K562 (cell line): Measurements from ENCODE around the gene FOXN3.

Source experiments
- CHCHD3 ChIP-seq: fragments of 250-450 bp; sonication (Bioruptor Pico); IDR thresholded peaks from 2 replicates; pipeline ENCODE4 v2.1.2; 2022; ENCODE audit warnings: mild to moderate bottlenecking
- EP300 ChIP-seq: IDR thresholded peaks from 2 replicates; pipeline ENCODE4 v1.6.1; 2012; ENCODE audit warnings: low read length, improper control_type of control experiment
- EZH2 ChIP-seq: IDR thresholded peaks from 2 replicates; pipeline ENCODE4 v1.6.1; 2012; ENCODE audit warnings: low read depth, mild to moderate bottlenecking, inconsistent platforms, low read length, borderline replicate concordance
- HDAC6 ChIP-seq: IDR thresholded peaks from 2 replicates; pipeline ENCODE4 v1.6.1; 2012; ENCODE audit warnings: low read depth, mild to moderate bottlenecking, control low read depth, inconsistent platforms, low read length, moderate library complexity
- JUND ChIP-seq, 2 experiments: IDR thresholded peaks; 2 replicates in 1 of 2; 3 replicates in 1 of 2; pipeline ENCODE4 v1.6.1; 2011; ENCODE audit warnings: borderline replicate concordance in 2 of 2, low read depth in 2 of 2, low read length in 2 of 2, improper control_type of control experiment in 1 of 2, missing biosample characterization in 1 of 2, missing genetic modification characterization in 1 of 2, missing genetic modification reagents in 1 of 2
- SIN3A ChIP-seq, 2 experiments: fragments of 150-350 bp in 1 of 2; IDR thresholded peaks; 2 replicates each; pipeline ENCODE4 v1.6.1; 2011 to 2016; ENCODE audit warnings: borderline replicate concordance in 2 of 2, low read depth in 2 of 2, low read length in 2 of 2, mild to moderate bottlenecking in 2 of 2, moderate library complexity in 2 of 2; ENCODE audit not compliant: control insufficient read depth in 1 of 2
- STAG1 ChIP-seq: sonication (generic); formaldehyde crosslinking; IDR thresholded peaks from 2 replicates; pipeline ENCODE4 v1.5.0; 2020; ENCODE audit warnings: missing genetic modification reagents, borderline replicate concordance
- ZFP36 ChIP-seq: fragments of 150-350 bp; IDR thresholded peaks from 2 replicates; pipeline ENCODE4 v1.6.1; 2018; ENCODE audit warnings: low read length, low read depth; ENCODE audit not compliant: partially characterized antibody
- ZNF431 ChIP-seq: sonication (generic); formaldehyde crosslinking; IDR thresholded peaks from 2 replicates; pipeline ENCODE4 v1.8.0; 2022; ENCODE audit warnings: mild to moderate bottlenecking, missing genetic modification reagents
- TF ChIP-seq, protein P1 (sequence below): fragments of 250-450 bp; sonication (Bioruptor Pico); IDR thresholded peaks from 2 replicates; pipeline ENCODE4 v1.5.0; 2020; ENCODE audit warnings: mild to moderate bottlenecking, borderline replicate concordance
- TF ChIP-seq, protein P2 (sequence below), 2 experiments: fragments of 450-650 bp in 1 of 2; sonication (generic) in 1 of 2; formaldehyde crosslinking in 1 of 2; IDR thresholded peaks in 1 of 2; conservative IDR thresholded peaks in 1 of 2; 2 replicates each; pipeline versions ENCODE4 v1.6.1 to v1.8.1; 2016 to 2023; ENCODE audit warnings: mild to moderate bottlenecking in 2 of 2, moderate library complexity in 2 of 2, inconsistent platforms in 1 of 2, missing genetic modification reagents in 1 of 2
- TF ChIP-seq, protein P3 (sequence below), 3 experiments: IDR thresholded peaks in 2 of 3; conservative IDR thresholded peaks in 1 of 3; 2 replicates each; pipeline ENCODE4 v1.5.1; 2011 to 2012; ENCODE audit warnings: low read length in 3 of 3, mild to moderate bottlenecking in 3 of 3, control low read depth in 2 of 3, improper control_type of control experiment in 1 of 3, inconsistent platforms in 1 of 3, low read depth in 1 of 3, mixed read lengths in 1 of 3, moderate library complexity in 1 of 3; ENCODE audit not compliant: insufficient read depth in 2 of 3
- TF ChIP-seq, protein P4 (sequence below): fragments of 450-650 bp; formaldehyde crosslinking; IDR thresholded peaks from 2 replicates; pipeline ENCODE4 v1.4.0; 2020; ENCODE audit warnings: mild to moderate bottlenecking, moderate library complexity

DNA sequence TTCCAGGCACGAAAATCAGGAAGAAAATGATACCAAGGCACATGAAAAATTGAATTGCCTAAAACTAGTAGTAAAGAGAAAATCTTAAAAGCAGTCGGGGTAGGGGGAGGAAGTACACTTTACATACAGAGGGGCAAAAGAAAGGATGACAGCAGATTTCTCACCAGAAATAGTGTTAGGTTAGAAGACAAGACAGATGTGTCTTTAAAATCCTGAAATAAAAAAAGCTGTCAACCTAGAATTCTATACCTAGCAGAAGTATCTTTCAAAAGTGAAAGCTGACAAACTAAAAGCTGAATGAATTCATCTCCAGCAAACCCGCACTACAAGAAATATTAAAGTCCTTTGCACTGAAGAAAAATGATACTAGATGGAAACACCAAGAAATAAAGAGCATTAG, 280.4 kb downstream of the FOXN3 start:
- TF ChIP-seq STAG1 (CRISPR knock-in tag) (no peak), EZH2 (no peak), EP300 (no peak), ZFP36 (no peak), SIN3A (IDR thresholded peaks at IDR 0.05; ENCODE audit: borderline replicate concordance in 2 of 2, control insufficient read depth in 1 of 2, low read depth in 2 of 2, low read length in 2 of 2) (no peak), HDAC6 (no peak), CHCHD3 (no peak), JUND (IDR thresholded peaks at IDR 0.05; ENCODE audit: borderline replicate concordance, low read depth, low read length) (no peak), JUND (tag; IDR thresholded peaks at IDR 0.05; ENCODE audit: borderline replicate concordance, low read depth, low read length) (no peak), ZNF431 (CRISPR knock-in tag) (no peak)
- TF ChIP-seq, protein P1, sequence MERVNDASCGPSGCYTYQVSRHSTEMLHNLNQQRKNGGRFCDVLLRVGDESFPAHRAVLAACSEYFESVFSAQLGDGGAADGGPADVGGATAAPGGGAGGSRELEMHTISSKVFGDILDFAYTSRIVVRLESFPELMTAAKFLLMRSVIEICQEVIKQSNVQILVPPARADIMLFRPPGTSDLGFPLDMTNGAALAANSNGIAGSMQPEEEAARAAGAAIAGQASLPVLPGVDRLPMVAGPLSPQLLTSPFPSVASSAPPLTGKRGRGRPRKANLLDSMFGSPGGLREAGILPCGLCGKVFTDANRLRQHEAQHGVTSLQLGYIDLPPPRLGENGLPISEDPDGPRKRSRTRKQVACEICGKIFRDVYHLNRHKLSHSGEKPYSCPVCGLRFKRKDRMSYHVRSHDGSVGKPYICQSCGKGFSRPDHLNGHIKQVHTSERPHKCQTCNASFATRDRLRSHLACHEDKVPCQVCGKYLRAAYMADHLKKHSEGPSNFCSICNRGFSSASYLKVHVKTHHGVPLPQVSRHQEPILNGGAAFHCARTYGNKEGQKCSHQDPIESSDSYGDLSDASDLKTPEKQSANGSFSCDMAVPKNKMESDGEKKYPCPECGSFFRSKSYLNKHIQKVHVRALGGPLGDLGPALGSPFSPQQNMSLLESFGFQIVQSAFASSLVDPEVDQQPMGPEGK (CRISPR knock-in tag) = no peak
- TF ChIP-seq, protein P2, sequence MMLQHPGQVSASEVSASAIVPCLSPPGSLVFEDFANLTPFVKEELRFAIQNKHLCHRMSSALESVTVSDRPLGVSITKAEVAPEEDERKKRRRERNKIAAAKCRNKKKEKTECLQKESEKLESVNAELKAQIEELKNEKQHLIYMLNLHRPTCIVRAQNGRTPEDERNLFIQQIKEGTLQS (IDR thresholded peaks at IDR 0.05) = no peak
- TF ChIP-seq, protein P2 (CRISPR knock-in tag; conservative IDR thresholded peaks at IDR 0.05) = no peak
- TF ChIP-seq, protein P3, sequence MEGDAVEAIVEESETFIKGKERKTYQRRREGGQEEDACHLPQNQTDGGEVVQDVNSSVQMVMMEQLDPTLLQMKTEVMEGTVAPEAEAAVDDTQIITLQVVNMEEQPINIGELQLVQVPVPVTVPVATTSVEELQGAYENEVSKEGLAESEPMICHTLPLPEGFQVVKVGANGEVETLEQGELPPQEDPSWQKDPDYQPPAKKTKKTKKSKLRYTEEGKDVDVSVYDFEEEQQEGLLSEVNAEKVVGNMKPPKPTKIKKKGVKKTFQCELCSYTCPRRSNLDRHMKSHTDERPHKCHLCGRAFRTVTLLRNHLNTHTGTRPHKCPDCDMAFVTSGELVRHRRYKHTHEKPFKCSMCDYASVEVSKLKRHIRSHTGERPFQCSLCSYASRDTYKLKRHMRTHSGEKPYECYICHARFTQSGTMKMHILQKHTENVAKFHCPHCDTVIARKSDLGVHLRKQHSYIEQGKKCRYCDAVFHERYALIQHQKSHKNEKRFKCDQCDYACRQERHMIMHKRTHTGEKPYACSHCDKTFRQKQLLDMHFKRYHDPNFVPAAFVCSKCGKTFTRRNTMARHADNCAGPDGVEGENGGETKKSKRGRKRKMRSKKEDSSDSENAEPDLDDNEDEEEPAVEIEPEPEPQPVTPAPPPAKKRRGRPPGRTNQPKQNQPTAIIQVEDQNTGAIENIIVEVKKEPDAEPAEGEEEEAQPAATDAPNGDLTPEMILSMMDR (IDR thresholded peaks at IDR 0.05 in 2 of 3, conservative IDR thresholded peaks at IDR 0.05 in 1 of 3; ENCODE audit: insufficient read depth in 2 of 3, low read depth in 1 of 3, low read length in 3 of 3) = no peak
- TF ChIP-seq, protein P4, sequence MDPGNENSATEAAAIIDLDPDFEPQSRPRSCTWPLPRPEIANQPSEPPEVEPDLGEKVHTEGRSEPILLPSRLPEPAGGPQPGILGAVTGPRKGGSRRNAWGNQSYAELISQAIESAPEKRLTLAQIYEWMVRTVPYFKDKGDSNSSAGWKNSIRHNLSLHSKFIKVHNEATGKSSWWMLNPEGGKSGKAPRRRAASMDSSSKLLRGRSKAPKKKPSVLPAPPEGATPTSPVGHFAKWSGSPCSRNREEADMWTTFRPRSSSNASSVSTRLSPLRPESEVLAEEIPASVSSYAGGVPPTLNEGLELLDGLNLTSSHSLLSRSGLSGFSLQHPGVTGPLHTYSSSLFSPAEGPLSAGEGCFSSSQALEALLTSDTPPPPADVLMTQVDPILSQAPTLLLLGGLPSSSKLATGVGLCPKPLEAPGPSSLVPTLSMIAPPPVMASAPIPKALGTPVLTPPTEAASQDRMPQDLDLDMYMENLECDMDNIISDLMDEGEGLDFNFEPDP (CRISPR knock-in tag) = no peak
